HG03196 (cell line): ENCODE data around the gene DTNBP1.

Source experiments
- ATAC-seq: cut with Tn5 transposase; IDR thresholded peaks from one replicate; pipeline ENCODE4 v1.9.1; 2021; ENCODE audit not compliant: unreplicated experiment

DTNBP1 gene, protein sequence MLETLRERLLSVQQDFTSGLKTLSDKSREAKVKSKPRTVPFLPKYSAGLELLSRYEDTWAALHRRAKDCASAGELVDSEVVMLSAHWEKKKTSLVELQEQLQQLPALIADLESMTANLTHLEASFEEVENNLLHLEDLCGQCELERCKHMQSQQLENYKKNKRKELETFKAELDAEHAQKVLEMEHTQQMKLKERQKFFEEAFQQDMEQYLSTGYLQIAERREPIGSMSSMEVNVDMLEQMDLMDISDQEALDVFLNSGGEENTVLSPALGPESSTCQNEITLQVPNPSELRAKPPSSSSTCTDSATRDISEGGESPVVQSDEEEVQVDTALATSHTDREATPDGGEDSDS

DNA sequence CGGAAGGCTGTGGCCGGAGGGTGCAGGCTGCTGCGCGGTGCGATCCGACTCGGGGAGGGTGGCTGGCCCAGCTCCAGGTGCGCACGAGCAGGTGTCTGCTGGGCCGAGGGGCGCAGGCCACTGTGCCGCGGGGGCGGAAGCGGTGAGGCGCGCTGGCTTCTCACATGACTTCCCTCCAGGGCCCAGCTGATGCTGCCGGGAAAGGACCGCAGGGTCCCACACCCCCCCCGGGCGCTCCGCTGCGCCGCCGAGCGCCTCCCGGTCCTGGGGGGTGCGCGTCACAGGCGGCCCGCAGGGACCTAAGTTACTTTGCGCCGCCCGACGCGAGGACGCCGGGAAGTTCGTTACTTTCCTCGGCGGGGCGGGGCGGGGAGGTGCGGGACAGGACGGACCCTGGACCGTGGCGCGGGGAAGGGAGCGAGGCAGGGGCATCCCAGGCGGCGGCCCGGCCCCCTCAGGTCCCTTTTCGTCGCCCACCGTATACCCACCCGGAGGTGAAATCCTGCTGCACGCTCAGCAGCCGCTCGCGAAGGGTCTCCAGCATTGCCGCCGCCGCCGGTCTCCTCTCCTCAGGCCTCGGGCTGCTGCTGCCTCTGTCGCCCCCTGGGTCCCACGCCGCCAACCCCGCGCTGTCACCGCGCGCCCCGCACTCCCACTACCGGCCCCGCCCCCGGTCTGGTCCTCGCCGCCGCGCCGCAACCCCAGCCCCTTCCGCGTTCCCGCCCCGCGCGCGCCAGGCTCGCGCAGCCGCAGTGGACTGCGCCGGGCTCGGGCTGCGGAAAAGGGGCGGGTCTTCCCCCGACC is at the start of gene DTNBP1:
Gene DTNBP1, minus strand, starts transcription at position 703 of the 804 bp plus-strand sequence. Its CDS starts 159 bp downstream, at position 544.
- ATAC-seq, result peak; percentile 65

DNA sequence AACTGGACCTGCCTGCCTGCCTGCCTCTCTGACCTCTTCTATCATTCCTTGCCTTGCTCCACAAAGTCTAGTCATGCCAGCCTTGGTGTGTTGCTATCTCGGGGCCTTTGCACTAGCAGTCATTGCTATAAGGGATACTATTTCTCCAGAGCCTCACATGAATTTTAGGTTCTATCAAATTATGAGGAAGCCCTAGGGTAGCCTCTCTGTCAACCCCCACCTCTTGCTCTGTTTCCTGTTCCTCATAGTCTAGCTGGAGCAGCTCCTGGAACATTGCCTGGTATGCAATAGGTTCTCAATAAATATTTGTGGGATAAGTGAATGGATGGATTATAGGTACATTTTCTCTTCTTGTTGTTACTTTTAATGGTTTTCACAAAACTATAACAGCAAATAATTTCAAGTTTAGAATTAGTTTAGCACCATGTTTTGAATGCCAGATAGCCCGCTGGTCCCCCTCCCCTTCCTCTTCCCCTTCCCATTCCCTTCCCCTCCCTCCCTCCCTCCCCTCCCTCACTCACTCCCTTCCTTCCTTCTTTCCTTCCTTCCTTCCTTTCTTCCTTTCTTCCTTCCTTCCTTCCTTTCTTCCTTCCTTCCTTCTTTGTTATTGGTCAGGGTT is 46.9 kb upstream of the DTNBP1 start:
- no peak for ATAC-seq

DNA sequence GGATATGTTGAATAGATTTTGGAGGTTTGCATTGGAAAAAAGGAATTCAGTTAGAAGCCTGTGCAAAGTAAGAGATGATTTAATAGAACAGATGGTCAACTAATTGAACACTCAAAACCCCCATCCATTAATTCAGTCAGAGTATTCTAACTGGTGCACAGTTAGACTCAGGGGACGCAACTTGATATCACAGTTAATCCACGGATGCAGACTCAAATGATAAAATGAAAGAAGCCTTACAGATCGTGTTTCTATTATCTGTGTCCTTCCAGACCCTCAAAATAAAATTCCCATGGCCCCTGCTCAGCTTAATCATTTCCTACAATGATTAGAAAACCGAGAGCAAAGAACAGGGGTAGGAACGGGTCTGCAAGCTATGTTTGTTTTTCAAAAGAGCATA is 45.4 kb upstream of the DTNBP1 start:
- no peak for ATAC-seq

DNA sequence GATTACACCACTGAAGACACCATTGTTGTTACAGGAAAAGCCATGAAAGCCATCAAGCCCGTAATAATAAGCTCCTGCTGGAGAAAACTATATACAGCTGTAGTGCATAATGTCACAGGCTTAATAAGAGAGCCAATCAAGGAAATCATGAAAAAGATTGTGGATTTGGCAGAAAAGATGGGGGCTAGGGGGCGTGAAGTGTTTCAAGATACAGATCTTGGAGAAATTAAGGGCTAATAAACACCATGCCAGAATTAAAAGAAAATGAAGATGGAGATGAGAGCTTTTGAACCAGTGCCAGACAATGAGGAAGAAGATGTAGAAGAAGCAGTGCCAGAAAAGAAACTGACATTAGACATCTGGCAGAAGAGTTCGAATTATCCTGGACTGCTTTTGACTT is 43.2 kb upstream of the DTNBP1 start:
- ATAC-seq, result no peak

DNA sequence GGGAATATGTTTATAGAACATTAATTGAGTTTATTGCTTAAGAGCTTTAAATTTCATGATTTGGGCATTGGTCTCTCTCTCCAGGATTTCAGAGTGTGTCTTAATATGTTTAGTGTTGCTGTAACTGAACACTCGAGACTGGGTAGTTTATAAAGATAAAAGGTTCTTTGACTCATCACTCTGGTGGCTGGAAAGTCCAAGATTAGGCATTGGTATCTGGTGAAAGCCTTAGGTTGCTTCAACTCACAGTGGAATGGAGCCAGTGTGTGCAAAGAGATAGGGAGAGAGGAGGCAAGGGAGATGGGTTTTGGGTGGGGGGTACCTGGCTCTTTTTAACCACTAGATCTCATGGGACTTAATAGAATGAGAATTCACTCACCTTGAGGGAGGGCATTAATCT is 35.6 kb upstream of the DTNBP1 start:
- ATAC-seq, result no peak

DNA sequence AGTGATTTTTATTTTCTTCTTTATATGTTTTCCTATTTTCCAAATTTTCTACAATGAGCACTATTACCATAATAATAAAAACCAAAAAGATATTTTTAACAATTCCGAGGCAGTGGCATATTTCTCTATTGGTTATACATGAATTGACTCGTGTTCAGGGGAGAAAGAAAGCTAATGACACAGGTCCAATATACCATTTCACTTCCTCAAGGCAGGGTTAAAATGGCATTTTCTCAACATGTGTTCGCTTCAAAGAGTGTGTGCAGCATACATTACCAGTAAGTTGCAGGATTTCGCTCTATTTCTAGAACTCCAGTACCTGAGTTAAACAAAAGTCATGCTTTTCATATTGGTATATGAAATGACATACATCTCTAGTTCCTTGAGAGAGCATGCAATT is 35.1 kb upstream of the DTNBP1 start:
- no peak for ATAC-seq

DNA sequence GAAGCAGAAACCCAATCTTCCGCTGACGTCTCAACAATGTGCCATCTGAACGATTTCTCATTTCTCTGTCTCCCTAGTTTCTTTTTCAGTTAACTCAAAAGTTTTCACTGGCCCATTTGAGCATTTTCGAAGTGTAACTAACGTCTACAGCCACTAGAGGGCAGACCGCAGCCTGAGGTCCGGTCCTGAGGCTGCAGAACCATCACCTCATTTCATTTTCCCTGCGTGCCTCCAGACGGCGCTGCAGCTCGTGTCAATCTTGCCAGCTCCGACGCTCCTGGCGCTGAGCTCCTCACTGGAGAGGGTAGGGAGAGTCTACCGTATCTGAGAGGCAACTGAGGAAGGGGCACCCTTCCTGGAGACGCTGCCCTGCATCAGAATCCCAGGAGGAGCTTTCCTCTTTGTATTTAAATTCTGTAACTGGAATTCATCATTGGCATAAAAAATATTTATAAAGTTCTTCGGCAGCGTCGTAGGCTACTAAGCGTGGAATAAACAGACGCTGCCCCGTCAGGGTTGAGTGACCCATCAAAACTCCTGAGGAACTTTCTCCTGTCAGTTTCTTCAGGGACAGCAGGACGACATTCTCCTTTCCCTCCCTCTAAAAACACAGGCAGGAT is 28.5 kb upstream of the DTNBP1 start:
- peak; percentile 95 for ATAC-seq

DNA sequence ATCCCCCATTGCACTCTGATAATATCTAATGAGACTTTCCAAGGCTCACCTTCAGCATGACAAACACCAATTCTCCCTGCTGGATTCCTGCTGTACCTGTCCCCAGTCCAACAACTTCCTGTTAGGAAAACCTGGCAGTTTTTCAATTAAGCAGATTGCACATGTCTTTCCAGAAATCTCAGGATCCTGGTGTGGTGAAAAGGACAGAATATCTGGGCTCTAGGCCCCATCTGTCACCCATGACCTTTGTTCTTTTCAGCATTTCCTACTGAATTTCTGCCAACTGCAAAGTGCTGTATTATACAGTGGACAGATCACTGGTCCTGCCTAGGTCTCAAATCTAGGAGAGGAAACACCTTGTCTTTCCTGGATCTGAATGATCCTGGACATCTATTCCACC is 27.7 kb upstream of the DTNBP1 start:
- ATAC-seq, result no peak

DNA sequence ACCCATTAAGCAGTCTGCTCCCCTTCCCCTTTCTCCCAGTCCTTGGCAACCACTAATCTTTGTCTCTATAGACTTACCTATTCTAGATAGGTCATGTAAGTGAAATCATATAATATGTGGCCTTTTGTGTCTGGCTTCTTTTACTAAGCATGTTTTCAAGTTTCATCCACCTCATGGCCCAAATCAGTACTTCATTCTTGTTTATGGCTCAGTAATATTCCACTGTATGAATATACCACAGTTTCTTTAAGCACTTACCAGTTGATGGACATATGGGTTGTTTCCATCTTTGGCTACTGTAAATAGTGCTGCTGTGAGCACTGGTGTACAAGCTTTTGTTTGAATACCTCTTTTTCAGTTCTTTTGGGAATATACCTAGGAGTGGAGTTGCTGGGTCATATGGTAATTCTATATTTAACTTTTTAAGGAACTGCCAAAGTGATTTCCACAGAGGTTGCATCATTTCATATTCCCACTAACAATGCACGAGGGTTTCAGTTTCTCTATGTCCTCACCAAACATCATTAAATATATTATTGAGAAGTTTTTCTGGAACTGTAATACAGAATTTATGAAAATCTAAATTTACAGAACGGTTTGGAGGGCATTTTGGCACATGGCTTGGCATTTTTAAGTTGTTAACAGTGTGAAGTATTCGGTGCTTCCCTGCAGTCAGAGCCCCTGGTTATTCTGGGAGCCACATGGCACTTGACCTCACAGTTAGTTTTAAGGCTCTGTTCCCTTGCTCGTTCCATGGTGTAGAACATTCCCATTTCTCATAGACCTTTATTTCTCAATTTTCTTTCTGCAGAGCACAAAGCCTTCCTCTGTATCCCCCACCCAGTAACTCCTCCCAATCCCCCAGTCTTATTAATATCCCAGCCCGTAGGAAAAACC is 27.0 kb upstream of the DTNBP1 start:
- ATAC-seq, result no peak

DNA sequence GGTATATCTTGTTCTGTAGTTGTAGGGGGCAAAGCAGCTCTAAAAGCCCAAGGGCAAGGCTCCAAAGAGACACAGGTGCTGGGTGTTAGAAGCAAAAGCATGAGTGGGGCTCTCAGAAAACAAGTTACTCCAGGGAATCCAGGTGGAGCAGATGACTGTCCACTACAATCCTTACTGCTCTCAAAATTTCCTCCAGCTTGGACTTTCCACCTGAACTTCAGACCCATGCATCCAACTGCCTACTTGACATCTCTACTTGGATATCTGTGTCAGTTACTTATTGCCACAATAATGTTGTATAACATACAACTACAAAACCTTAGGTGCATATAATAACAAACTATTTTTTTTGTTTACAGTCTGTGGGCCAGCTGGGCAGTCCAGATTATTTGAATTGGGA is 22.8 kb upstream of the DTNBP1 start:
- no peak for ATAC-seq

DNA sequence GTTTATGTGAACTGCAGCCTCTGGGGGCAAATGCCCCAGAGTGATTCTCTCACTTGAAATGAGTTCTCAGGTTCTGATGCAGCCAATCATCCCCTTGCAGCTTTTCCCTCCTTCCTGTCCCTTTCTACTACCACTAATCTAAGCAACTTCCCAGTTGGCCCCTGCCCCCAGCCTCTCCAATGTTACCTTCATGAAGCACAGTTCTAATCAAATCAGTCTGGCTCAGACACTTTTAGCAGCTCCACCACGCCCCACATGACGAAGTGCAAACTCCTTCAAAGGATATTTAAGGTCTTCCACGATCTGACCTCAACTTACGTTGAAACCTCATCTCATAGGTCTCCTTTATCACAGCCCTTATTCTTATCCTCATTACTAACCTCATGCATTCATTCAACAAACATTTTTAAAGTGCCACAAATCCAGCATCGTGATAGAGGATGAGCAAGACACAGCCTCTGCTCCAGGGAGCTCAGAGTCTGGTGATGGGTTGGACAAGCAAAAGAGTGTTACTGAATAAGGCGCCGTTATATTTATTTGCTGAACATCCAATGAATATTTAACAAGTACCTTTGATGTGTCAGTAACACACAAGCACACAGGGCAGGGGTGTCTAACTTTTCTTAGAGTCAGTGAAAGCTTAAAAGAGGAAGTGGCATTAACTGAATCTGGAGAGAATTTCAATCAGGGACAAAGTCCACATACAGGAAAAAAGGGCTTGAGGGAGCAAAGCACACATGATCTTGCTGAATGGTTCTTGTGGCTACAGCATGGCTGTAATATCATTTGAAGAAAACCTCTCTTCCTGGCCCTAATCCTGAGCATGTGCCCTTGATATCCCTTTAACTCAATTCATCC is 20.4 kb upstream of the DTNBP1 start:
- no peak for ATAC-seq

DNA sequence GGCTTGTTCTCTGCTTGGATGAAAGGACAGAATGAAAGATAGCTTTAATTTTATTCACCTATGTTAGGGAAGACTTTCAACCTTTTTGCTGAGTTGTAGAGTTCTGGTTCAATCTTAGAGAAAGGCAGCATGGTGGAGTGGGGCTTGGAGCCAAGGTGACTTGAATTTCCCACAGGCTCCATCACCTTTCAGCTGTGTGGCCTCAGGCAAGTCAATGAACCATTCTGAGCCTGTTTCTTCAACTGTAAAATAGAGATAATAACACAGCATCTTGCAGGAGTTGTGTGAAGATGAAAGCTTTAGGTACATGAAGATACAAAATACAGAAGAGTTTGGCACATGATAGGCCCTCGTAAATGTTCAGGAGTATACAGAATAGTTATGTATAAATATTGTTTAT is 19.1 kb upstream of the DTNBP1 start:
- ATAC-seq, result no peak

DNA sequence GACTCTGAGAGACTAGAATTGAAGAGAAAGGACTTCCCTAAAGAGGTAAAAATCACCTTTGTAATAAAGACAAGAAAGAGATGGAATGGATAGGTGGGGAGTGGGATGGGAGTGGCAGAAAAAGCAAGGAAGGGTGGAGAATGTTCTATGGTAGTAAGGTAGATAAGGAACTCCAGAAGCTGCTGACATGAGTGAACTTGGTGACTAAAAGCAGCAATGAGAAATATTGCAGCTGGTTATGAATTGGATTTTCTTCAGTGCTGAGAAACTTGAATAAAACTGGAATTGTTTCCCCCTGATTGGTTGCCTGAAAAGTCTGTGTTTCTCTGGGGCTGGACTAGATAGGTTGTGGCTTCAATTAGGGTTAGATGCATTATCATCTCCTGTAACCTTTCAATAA is 15.7 kb upstream of the DTNBP1 start:
- no peak for ATAC-seq

DNA sequence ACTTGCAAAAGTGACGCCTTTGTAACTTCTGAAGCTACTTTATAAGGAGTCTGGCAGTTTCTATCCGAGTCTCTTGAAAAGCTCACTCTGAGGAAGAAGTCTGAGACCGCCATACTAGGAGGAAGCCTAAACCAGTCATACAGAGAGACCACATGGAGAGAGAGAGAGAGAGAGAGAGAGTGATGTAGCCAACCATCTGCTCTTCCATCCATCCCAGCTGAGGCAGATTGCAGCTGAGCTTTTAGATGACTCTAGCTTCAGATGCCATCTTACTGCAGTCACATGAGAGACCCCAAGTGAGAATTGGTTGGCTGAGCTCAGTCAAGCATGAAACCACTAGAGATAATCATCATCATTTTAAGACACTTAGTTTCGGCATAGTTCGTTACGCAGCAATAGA is 15.0 kb upstream of the DTNBP1 start:
- ATAC-seq, result no peak

DNA sequence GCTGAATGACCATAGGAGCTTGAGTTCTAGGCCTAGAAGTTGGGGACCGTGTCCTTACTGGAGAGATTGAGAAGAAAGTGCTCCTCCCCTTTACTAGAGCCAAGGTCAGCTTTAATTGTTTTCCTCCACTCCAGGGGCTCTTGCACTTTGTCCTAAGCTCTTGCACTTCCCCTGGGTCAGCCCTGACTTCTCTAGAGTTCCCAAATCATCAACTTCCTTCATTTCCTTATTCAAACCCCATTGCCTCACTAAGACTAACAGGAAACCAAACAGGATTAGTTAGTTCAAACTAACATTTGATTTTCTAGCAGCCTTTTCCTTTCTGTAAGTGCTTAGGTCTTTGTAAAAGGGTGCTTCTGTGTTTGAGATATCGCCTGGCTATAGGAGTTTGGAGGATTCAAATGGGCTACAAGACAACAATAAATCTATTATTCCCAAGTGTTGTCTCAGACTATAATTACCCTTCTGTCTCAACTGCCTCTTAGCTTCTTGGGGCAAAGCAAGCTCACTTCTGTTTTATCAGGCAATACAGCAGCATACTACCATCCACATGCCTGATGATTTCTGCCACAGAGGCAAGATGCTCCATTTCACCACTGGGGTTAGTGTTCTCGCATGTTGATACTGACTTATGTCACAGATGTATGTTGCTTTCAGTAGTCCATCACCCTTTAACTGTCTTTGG is 12.8 kb upstream of the DTNBP1 start:
- ATAC-seq, result no peak

DNA sequence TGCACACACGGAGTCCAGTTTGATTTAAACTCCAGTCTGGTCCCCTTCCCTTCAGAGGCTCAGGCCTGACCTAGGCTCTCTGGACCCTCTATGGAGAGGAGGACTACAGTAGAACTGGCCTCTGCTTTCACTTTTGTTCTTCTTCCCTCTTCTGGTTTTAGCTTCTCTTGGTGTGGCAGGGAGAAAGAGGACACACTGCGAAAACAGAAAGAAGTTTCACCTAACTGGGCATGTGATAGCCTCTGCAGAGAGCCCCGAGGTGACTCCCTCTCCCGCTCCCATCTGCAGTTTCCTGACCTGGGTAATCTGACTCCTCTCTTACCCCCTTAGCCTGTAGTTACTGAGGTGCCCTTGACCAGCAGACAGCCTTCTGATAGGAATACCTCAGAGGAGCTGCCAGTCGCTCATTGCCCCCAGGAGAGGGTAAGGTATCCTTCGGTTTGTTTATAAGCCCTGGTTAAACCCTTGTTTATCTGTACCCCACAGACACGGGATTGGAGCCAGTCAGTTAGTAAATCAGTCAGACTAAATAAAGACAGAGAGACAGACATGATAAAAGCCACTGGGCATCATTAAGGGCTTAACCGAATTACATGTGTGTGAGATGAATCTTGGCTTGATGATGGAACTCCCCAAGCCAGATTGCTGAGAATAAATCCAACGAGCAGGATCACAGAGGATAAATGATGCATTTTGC is 12.0 kb upstream of the DTNBP1 start:
- no peak for ATAC-seq

DNA sequence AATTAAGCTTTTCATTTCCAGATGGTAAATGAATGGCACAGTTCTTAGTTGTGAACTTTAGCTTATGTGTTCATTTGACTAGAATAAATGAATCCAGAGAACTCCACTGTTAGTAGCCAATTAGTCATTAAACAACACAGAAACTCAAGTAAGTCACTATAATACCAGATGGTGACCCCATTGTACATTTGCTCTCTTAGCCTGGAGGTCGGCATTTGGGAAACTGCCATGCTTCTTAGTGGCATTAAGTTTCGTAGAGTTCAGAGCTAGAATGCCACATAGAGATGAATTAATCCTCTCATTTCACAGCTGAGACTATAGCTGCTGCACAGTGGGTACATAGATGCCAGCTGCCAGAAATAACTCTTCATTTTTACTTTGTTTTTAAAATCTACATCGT is 10.8 kb upstream of the DTNBP1 start:
- no peak for ATAC-seq

DNA sequence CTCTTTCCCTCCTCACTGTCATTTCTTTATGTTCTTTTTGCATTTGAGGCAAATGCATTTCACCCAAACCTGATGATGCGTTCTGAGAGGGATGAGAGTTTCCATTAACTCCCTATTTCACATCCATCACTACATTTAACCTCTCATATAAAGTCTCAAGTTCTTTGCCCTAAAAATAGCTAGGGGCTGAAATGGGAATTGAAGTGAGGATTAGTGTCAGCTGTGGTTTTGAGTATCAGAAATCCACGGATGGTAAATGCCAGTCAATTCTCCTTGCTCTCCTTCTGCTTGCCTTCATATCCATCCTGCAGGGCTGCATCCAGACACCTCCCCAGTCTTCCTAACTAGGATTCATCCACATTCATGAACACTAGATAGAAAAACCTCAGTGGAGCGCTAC is 10.0 kb upstream of the DTNBP1 start:
- no peak for ATAC-seq
